ENCODE measurements around the gene PHYKPL.

The PHYKPL gene

GRCh38 chr5:178232124-178232919 lies at the start of gene PHYKPL:
PHYKPL (minus strand) TSS chr5:178232802; CDS start chr5:178232550, 252 bp downstream.
- DNase-seq (ENCODE audit: low spot score): peak; percentile 85
- no peak for TF ChIP-seq CTCF (IDR thresholded peaks at IDR 0.05; ENCODE audit: extremely low read depth, missing control alignments)

DNA sequence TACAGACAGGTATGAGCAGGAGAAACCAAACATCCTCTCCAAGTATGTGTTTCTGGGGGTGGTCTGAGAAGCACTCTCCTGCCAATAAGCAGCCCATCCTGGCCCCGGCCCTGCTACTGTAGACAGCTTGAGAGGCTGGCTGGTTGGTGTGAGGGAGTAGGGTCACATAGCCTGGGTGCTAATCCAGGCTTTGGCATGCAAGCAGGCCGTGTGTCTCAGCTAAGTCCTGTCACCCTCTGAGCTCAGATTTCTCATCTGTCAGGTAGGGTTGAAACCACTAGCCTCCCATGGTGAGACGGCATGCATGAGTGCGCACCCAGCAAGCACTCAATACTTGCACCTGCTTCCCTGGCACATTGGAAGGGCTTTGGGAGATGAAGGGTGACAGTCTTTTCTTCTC lies 49.8 kb upstream of the PHYKPL start:
- DNase-seq (ENCODE audit: low spot score): no peak
- no peak for TF ChIP-seq CTCF (IDR thresholded peaks at IDR 0.05; ENCODE audit: extremely low read depth, missing control alignments)

DNA sequence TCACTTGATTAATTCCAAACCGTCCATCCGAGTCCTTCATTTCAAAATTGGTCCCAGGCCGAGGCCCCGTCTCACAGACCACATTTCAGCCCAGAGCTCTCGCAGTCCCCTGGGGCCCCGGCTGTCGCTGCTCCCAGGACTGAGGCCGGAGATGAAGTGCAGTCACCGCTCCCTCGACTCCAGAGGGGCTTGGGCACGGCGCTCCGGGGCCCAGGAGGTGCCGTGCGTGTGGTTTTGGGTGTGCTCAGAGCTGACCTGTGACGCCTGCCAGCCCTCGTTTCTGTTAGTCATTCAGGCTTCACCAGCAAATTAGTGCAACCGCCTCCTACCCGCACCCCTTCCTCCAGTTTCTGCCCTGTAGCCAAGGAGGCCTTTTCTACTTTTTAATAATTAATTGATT lies 48.7 kb upstream of the PHYKPL start:
- DNase-seq (ENCODE audit: low spot score): no peak
- TF ChIP-seq CTCF (IDR thresholded peaks at IDR 0.05; ENCODE audit: extremely low read depth, missing control alignments): no peak

- TF ChIP-seq CTCF (IDR thresholded peaks at IDR 0.05; ENCODE audit: extremely low read depth, missing control alignments): no peak
- DNase-seq (ENCODE audit: low spot score): no peak
Measured at GRCh38 chr5:178280631-178281030, 48.0 kb upstream of the PHYKPL start.

- peak; percentile 90 for TF ChIP-seq CTCF (IDR thresholded peaks at IDR 0.05; ENCODE audit: extremely low read depth, missing control alignments)
- peak; percentile 87 for DNase-seq (ENCODE audit: low spot score)
Measured at GRCh38 chr5:178279723-178280438, 47.3 kb upstream of the PHYKPL start.

DNA sequence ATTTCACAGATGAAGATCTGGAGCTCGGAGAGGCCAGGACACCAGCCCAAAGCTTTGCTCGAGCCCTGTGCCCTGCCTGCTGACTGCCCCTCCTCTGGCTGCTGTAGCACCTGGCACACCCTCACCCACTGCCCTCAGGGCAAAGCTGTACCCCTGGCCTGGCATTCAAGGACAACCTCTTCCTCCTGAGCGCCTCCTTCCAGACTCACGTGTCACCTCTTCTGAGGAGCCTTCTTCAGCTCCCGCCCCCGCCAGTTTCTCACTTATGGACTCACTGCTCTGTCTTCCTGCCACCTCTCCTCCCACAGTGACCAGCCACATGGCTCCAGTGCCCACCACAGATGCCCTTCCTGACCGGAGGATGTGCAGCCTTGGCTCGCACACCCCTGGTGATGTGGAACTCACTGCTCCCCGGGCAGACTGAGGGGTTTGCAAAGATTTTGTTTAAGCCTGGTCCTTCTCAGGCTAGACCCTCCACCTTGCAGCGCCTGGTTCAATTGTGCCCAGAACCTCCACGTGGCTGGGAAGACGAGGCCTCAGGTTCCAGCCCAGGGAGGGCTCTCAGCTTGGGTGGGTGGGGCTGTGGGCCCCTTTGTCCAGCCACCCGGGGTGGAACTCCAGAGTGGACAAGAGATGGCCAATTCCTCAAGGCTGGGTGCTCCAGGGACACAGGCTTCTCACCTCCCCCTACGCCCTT lies 46.6 kb upstream of the PHYKPL start:
- no peak for DNase-seq (ENCODE audit: low spot score)
- no peak for TF ChIP-seq CTCF (IDR thresholded peaks at IDR 0.05; ENCODE audit: extremely low read depth, missing control alignments)
